HCT116 (cell line): ENCODE results near the gene KCMF1. TPM values are rescaled to one million over a fixed set of nuclear protein-coding genes. Genes with fewer than 3 reads are reported as not detected.

ENCODE experiments used
- ATAC-seq: fragments of 200-7000 bp; cut with Tn5 transposase; 2 replicates; pipeline ENCODE4 v1.9.1; 2020; ENCODE audit warnings: mild to moderate bottlenecking, moderate library complexity
- BruUV-seq: library from RNA; stranded (reverse); fragments of 400-500 nt; replicated peaks from 2 replicates; lab custom pipeline; 2021; lab: Mats Ljungman, UMichigan
- CTCF ChIA-PET: fragments of 300-600 bp; sonication (Branson Sonifier 250); formaldehyde crosslinking; loops from one replicate; lab custom pipeline; 2021; ENCODE audit warnings: antibody characterized with exemption; lab: Charles Lee
- POLR2A ChIA-PET: fragments of 300-600, 350-600 bp; sonication (Branson Sonifier 250); formaldehyde crosslinking; loops from one replicate; lab custom pipeline; 2021; ENCODE audit warnings: antibody characterized with exemption; lab: Charles Lee
- RAD21 ChIA-PET, 2 experiments: fragments of 300-600 bp; sonication (Branson Sonifier 250); formaldehyde crosslinking; loops; one replicate each; lab custom pipeline; 2023; ENCODE audit warnings: low total read pairs in 2 of 2; ENCODE audit not compliant: uncharacterized antibody in 2 of 2, unreplicated experiment in 2 of 2, low non-redundant PET in 1 of 2; lab: Charles Lee
- DNase-seq: peaks from one replicate; pipeline ENCODE4 v3.0.0-alpha.2; 2010; ENCODE audit warnings: low read depth, low spot score
- H2AFZ ChIP-seq: fragments of 200-600 bp; shearing (Covaris generic), sonication (generic); 2 replicates; pipeline ENCODE4 v1.6.1; 2017; ENCODE audit warnings: low read depth, mixed run types, mixed read lengths, antibody characterized with exemption, low read length; ENCODE audit not compliant: poor library complexity, severe bottlenecking
- H3K27ac ChIP-seq: 2 replicates; pipeline ENCODE4 v1.5.1; 2012; ENCODE audit warnings: low read depth, low read length
- H3K27me3 ChIP-seq: fragments of 200-600 bp; sonication (generic); 2 replicates; pipeline ENCODE4 v1.6.1; 2016; ENCODE audit warnings: mixed run types, low read length, mixed read lengths; ENCODE audit not compliant: insufficient read depth
- H3K36me3 ChIP-seq, 2 experiments: fragments of 200-500 bp in 1 of 2; fragments of 200-600 bp in 1 of 2; sonication (Bioruptor generic) in 1 of 2; sonication (generic) in 1 of 2; 2 replicates each; pipeline versions ENCODE4 v1.5.1 to v1.6.1; 2014 to 2016; ENCODE audit warnings: low read length in 2 of 2, inconsistent platforms in 1 of 2, mixed read lengths in 1 of 2, mixed run types in 1 of 2; ENCODE audit not compliant: insufficient read depth in 2 of 2, control insufficient read depth in 1 of 2
- H3K4me1 ChIP-seq, 2 experiments: fragments of 200-600 bp in 1 of 2; sonication (generic) in 1 of 2; 2 replicates each; pipeline versions ENCODE4 v1.5.1 to v1.6.1; 2012 to 2017; ENCODE audit warnings: low read length in 2 of 2, inconsistent platforms in 1 of 2, mild to moderate bottlenecking in 1 of 2, mixed read lengths in 1 of 2, mixed run types in 1 of 2, moderate library complexity in 1 of 2; ENCODE audit not compliant: insufficient read depth in 2 of 2, control insufficient read depth in 1 of 2
- H3K4me2 ChIP-seq: fragments of 200-600 bp; sonication (generic); 2 replicates; pipeline ENCODE4 v1.6.1; 2017; ENCODE audit warnings: mixed run types, low read length, mixed read lengths
- H3K4me3 ChIP-seq, 2 experiments: fragments of 200-600 bp in 1 of 2; sonication (generic) in 1 of 2; replicated peaks in 1 of 2; 2 replicates each; pipeline ENCODE4 v1.5.1; 2011 to 2016; ENCODE audit warnings: low read length in 2 of 2, control low read depth in 1 of 2, low read depth in 1 of 2, mild to moderate bottlenecking in 1 of 2, mixed read lengths in 1 of 2, mixed run types in 1 of 2
- H3K79me2 ChIP-seq: fragments of 200-600 bp; sonication (generic); 2 replicates; pipeline ENCODE4 v1.6.1; 2017; ENCODE audit warnings: mild to moderate bottlenecking, mixed run types, low read length, moderate library complexity, mixed read lengths; ENCODE audit not compliant: insufficient read depth
- H3K9ac ChIP-seq: fragments of 200-600 bp; sonication (generic); 2 replicates; pipeline ENCODE4 v1.6.1; 2016; ENCODE audit warnings: low read length, mixed read lengths
- H3K9me2 ChIP-seq: fragments of 200-600 bp; sonication (generic), shearing (Covaris generic); 2 replicates; pipeline ENCODE4 v1.6.1; 2017; ENCODE audit warnings: mixed run types, mild to moderate bottlenecking, moderate library complexity; ENCODE audit not compliant: insufficient read depth
- H3K9me3 ChIP-seq, 2 experiments: fragments of 200-500 bp in 1 of 2; fragments of 200-600 bp in 1 of 2; sonication (Bioruptor generic) in 1 of 2; sonication (generic) in 1 of 2; 2 replicates each; pipeline ENCODE4 v1.6.1; 2014 to 2017; ENCODE audit warnings: low read length in 2 of 2, mixed read lengths in 2 of 2, inconsistent platforms in 1 of 2, low read depth in 1 of 2, mild to moderate bottlenecking in 1 of 2, mixed run types in 1 of 2, moderate library complexity in 1 of 2; ENCODE audit not compliant: control insufficient read depth in 1 of 2, insufficient read depth in 1 of 2
- H4K20me1 ChIP-seq: fragments of 200-600 bp; sonication (generic), shearing (Covaris generic); 2 replicates; pipeline ENCODE4 v1.6.1; 2017; ENCODE audit warnings: mixed run types, mild to moderate bottlenecking, moderate library complexity; ENCODE audit not compliant: insufficient read depth
- CBX3 ChIP-seq: IDR thresholded peaks from 2 replicates; pipeline ENCODE4 v1.6.1; 2012; ENCODE audit warnings: low read depth
- CEBPB ChIP-seq: IDR thresholded peaks from 2 replicates; pipeline ENCODE4 v1.6.1; 2012; ENCODE audit warnings: low read depth
- EGR1 ChIP-seq: IDR thresholded peaks from 2 replicates; pipeline ENCODE4 v1.6.1; 2012; ENCODE audit warnings: low read depth
- ELF1 ChIP-seq: IDR thresholded peaks from 2 replicates; pipeline ENCODE4 v1.6.1; 2012; ENCODE audit warnings: low read depth, borderline replicate concordance
- EZH2 ChIP-seq: fragments of 200-600 bp; sonication (generic); IDR thresholded peaks from 2 replicates; pipeline ENCODE4 v1.6.1; 2017; ENCODE audit warnings: antibody characterized with exemption, mixed run types
- EZH2phosphoT487 ChIP-seq: fragments of 200-600 bp; IDR thresholded peaks from 2 replicates; pipeline ENCODE4 v1.6.1; 2018; ENCODE audit warnings: antibody characterized with exemption, borderline replicate concordance
- FOSL1 ChIP-seq: IDR thresholded peaks from 2 replicates; pipeline ENCODE4 v1.6.1; 2012; ENCODE audit warnings: low read depth
- JUND ChIP-seq: IDR thresholded peaks from 2 replicates; pipeline ENCODE4 v1.6.1; 2012
- POLR2A ChIP-seq: IDR thresholded peaks from 2 replicates; pipeline ENCODE4 v1.7.0; 2011; ENCODE audit warnings: borderline replicate concordance; ENCODE audit not compliant: insufficient read depth, insufficient read length; ENCODE audit errors: extremely low read depth
- POLR2AphosphoS5 ChIP-seq: IDR thresholded peaks from 2 replicates; pipeline ENCODE4 v1.6.1; 2011; ENCODE audit warnings: mild to moderate bottlenecking, low read depth, low read length, moderate library complexity
- RAD21 ChIP-seq: IDR thresholded peaks from 2 replicates; pipeline ENCODE4 v1.6.1; 2012; ENCODE audit warnings: low read depth, mild to moderate bottlenecking
- SIN3A ChIP-seq: IDR thresholded peaks from 2 replicates; pipeline ENCODE4 v1.6.1; 2012; ENCODE audit warnings: low read depth
- SRF ChIP-seq: IDR thresholded peaks from 2 replicates; pipeline ENCODE4 v1.6.1; 2012; ENCODE audit warnings: low read depth
- TCF7L2 ChIP-seq: IDR thresholded peaks from 2 replicates; pipeline ENCODE4 v1.7.0; 2011; ENCODE audit warnings: borderline replicate concordance, inconsistent platforms; ENCODE audit not compliant: insufficient read depth, insufficient read length; ENCODE audit errors: extremely low read depth
- ZFX ChIP-seq: fragments of 450-650 bp; IDR thresholded peaks from 2 replicates; pipeline ENCODE4 v1.6.1; 2017
- ZNF274 ChIP-seq: fragments of 200-500 bp; sonication (Bioruptor generic); IDR thresholded peaks from 2 replicates; pipeline ENCODE4 v1.6.1; 2014; ENCODE audit warnings: mild to moderate bottlenecking, low read depth, low read length, inconsistent platforms
- intact Hi-C: fragments of 100-400 bp; cut with micrococcal nuclease; formaldehyde crosslinking; loops from 2 replicates; pipeline ENCODE4 v1.10.0; 2022
- total RNA-seq: library from RNA; stranded (reverse); gene quantifications from one replicate; pipeline ENCODE4 v1.2.1, GENCODE V29; 2021; ENCODE audit not compliant: unreplicated experiment
- TF ChIP-seq, protein P1 (sequence below), 3 experiments: fragments of 200-600 bp in 1 of 3; sonication (generic) in 1 of 3; IDR thresholded peaks in 2 of 3; conservative IDR thresholded peaks in 1 of 3; 2 replicates each; pipeline ENCODE4 v1.5.1; 2012 to 2017; ENCODE audit warnings: low read depth in 2 of 3, low read length in 2 of 3, antibody characterized with exemption in 1 of 3, borderline replicate concordance in 1 of 3, control low read depth in 1 of 3, mild to moderate bottlenecking in 1 of 3, mixed read lengths in 1 of 3, mixed run types in 1 of 3, moderate library complexity in 1 of 3; ENCODE audit not compliant: insufficient read depth in 1 of 3

KCMF1 gene
- total RNA-seq, 1 experiment from 2014 or later = 119 TPM

GRCh38 chr2:85012431-85012830 lies 41.5 kb downstream of the KCMF1 start:
- H3K9me2 ChIP-seq = no peaks in the 10 kb centered on the region
- H3K4me1 ChIP-seq = peaks cover 9 to 30% of the 10 kb centered on the region in 2 experiments
- H3K36me3 ChIP-seq = peaks cover 0 to 2% of the 10 kb centered on the region in 2 experiments; a peak in 1 of 4 replicates
- H3K9me3 ChIP-seq = no peaks in the 10 kb centered on the region
- no peak overlapping the region for H3K4me3 ChIP-seq
- no peak overlapping the region for H3K27ac ChIP-seq
- TF ChIP-seq FOSL1 (no peak), CBX3 (no peak), CEBPB (no peak), RAD21 (no peak), EZH2 (no peak), ZFX (no peak)
- ChIA-PET RAD21 (no interaction called here), POLR2A (interaction anchor here (0.7 kb wide), 1 partner anchor 53 kb away, joined by 5 read pairs; no protein-coding TSS in a partner anchor), CTCF (interaction anchor here (3.6 kb wide), 1 partner anchor 86 kb away, joined by 14 read pairs; no protein-coding TSS in a partner anchor)
- no peak overlapping the region for H3K4me2 ChIP-seq
- H3K79me2 ChIP-seq = peaks cover 96% of the 10 kb centered on the region
- H3K27me3 ChIP-seq = no peaks in the 10 kb centered on the region
- no peak overlapping the region for H2AFZ ChIP-seq
- no TSS peak for BruUV-seq
- intact Hi-C loops = loop anchor here (5.0 kb wide), 1 partner anchor 40 kb away; the partner anchor contains the start of gene KCMF1
- no peak for DNase-seq
- no peak overlapping the region for H3K9ac ChIP-seq
- H4K20me1 ChIP-seq = peaks cover 22% of the 10 kb centered on the region; the same call in 1 of the 2 replicates
- no peak for ATAC-seq

DNA sequence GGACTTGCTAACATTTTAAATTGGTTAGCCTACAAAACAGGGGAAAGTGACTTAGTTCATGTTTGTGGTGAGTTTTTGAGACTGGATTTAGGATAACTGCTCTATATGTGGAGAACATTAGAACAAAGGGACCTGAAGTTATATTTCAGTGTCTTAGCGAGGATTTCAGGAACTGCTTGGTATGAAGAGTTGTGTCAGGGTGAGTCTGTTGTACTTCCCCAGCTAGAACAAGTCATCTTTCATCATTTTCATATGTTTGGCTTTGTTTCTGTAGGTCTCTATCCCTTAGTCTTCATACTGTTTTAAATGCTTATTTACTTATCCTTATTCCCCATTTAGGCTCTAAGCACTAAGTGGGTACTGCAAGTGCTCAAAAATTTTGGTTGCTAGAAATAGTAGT lies 41.9 kb downstream of the KCMF1 start:
- peaks cover 96% of the 10 kb centered on the region for H3K79me2 ChIP-seq
- no peak overlapping the region for H3K4me2 ChIP-seq
- no peaks in the 10 kb centered on the region; a peak in 1 of 4 replicates for H3K36me3 ChIP-seq
- no peak overlapping the region for H3K4me3 ChIP-seq
- BruUV-seq = no TSS peak
- intact Hi-C loops = loop anchor here (5.0 kb wide), 1 partner anchor 41 kb away; the partner anchor contains the start of gene KCMF1
- CTCF ChIA-PET = interaction anchor here (1.7 to 3.6 kb wide), 2 partner anchors 87 kb away, joined by 8 to 14 read pairs; no protein-coding TSS in a partner anchor
- H3K27me3 ChIP-seq = no peaks in the 10 kb centered on the region
- H3K4me1 ChIP-seq = peaks cover 12 to 34% of the 10 kb centered on the region in 2 experiments
- RAD21 ChIA-PET = no interaction called here
- H4K20me1 ChIP-seq = peaks cover 23% of the 10 kb centered on the region; the same call in 1 of the 2 replicates
- ATAC-seq (no peak), DNase-seq (no peak)
- H3K9me3 ChIP-seq = no peaks in the 10 kb centered on the region
- H3K9me2 ChIP-seq = no peaks in the 10 kb centered on the region
- H3K27ac ChIP-seq = no peak overlapping the region
- H3K9ac ChIP-seq = no peak overlapping the region
- TF ChIP-seq, protein P1, sequence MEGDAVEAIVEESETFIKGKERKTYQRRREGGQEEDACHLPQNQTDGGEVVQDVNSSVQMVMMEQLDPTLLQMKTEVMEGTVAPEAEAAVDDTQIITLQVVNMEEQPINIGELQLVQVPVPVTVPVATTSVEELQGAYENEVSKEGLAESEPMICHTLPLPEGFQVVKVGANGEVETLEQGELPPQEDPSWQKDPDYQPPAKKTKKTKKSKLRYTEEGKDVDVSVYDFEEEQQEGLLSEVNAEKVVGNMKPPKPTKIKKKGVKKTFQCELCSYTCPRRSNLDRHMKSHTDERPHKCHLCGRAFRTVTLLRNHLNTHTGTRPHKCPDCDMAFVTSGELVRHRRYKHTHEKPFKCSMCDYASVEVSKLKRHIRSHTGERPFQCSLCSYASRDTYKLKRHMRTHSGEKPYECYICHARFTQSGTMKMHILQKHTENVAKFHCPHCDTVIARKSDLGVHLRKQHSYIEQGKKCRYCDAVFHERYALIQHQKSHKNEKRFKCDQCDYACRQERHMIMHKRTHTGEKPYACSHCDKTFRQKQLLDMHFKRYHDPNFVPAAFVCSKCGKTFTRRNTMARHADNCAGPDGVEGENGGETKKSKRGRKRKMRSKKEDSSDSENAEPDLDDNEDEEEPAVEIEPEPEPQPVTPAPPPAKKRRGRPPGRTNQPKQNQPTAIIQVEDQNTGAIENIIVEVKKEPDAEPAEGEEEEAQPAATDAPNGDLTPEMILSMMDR (IDR thresholded peaks at IDR 0.05 in 2 of 3, conservative IDR thresholded peaks at IDR 0.05 in 1 of 3; ENCODE audit: borderline replicate concordance in 1 of 3, insufficient read depth in 1 of 3, low read depth in 2 of 3, low read length in 2 of 3) = no peak
- TF ChIP-seq SIN3A = no peak
- no peak for TF ChIP-seq CBX3
- TF ChIP-seq ELF1 = no peak
- TF ChIP-seq CEBPB = no peak
- TF ChIP-seq JUND = no peak
- TF ChIP-seq EZH2phosphoT487 = no peak
- no peak for TF ChIP-seq SRF
- no peak for TF ChIP-seq EGR1
- no peak for TF ChIP-seq POLR2A
- TF ChIP-seq TCF7L2 = no peak
- no peak for TF ChIP-seq EZH2
- TF ChIP-seq POLR2AphosphoS5 = no peak
- TF ChIP-seq ZNF274 = no peak
- TF ChIP-seq, all 23 proteins: peak for 0
- H2AFZ ChIP-seq = no peak overlapping the region
- POLR2A ChIA-PET = no interaction called here
